A549 (cell line): Measurements from ENCODE around the gene HDC.

Experiments
- CBX2 ChIP-seq: fragments of 200-600 bp; sonication (generic); IDR thresholded peaks from 2 replicates; pipeline ENCODE4 v1.6.1; 2016; ENCODE audit warnings: low read depth, mild to moderate bottlenecking, borderline replicate concordance
- MYC ChIP-seq: IDR thresholded peaks from 2 replicates; pipeline ENCODE4 v1.6.1; 2012; ENCODE audit warnings: mild to moderate bottlenecking, inconsistent platforms, low read length, improper control_type of control experiment, borderline replicate concordance
- POLR2A ChIP-seq: IDR thresholded peaks from 2 replicates; pipeline ENCODE4 v1.6.1; 2012; ENCODE audit warnings: mild to moderate bottlenecking, low read length
- RNF2 ChIP-seq: fragments of 200-600 bp; sonication (generic); IDR thresholded peaks from 2 replicates; pipeline ENCODE4 v1.6.1; 2016; ENCODE audit warnings: low read depth, mild to moderate bottlenecking, antibody characterized with exemption, moderate library complexity, borderline replicate concordance
- TF ChIP-seq, protein P1 (sequence below): fragments of >200 bp; sonication (Bioruptor Twin); formaldehyde crosslinking; IDR thresholded peaks from 3 replicates; pipeline ENCODE4 v1.5.1; 2016
- TF ChIP-seq, protein P2 (sequence below): fragments of 200-600 bp; sonication (generic); IDR thresholded peaks from 2 replicates; pipeline ENCODE4 v1.6.1; 2016; ENCODE audit warnings: antibody characterized with exemption, mild to moderate bottlenecking, moderate library complexity
- TF ChIP-seq, protein P3 (sequence below): fragments of 150-350 bp; IDR thresholded peaks from 2 replicates; pipeline ENCODE4 v1.6.1; 2014; ENCODE audit warnings: low read depth, mild to moderate bottlenecking, low read length

DNA sequence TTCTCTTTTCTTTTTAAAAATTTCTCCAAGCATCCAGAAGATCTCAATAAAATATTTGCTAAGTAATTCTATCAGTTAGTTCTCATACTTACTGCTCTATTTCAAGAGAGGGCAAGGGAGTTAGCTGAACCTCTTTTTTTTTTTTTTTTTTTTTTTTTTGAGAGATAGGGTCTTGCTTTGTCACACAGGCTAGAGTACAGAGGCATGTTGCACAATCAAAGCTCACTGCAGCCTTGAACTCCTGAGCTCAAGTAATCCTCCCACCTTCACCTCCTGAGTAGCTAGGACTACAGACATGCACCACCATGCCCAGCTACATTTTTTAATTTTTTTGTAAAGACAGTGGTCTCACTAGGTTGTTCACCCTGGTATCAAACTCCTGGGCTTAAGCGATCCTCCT lies 21.4 kb downstream of the HDC start:
- no peak for TF ChIP-seq RNF2
- TF ChIP-seq POLR2A, result no peak
- TF ChIP-seq, protein P1, sequence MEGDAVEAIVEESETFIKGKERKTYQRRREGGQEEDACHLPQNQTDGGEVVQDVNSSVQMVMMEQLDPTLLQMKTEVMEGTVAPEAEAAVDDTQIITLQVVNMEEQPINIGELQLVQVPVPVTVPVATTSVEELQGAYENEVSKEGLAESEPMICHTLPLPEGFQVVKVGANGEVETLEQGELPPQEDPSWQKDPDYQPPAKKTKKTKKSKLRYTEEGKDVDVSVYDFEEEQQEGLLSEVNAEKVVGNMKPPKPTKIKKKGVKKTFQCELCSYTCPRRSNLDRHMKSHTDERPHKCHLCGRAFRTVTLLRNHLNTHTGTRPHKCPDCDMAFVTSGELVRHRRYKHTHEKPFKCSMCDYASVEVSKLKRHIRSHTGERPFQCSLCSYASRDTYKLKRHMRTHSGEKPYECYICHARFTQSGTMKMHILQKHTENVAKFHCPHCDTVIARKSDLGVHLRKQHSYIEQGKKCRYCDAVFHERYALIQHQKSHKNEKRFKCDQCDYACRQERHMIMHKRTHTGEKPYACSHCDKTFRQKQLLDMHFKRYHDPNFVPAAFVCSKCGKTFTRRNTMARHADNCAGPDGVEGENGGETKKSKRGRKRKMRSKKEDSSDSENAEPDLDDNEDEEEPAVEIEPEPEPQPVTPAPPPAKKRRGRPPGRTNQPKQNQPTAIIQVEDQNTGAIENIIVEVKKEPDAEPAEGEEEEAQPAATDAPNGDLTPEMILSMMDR, result no peak
- TF ChIP-seq CBX2, result no peak
- TF ChIP-seq, protein P2, sequence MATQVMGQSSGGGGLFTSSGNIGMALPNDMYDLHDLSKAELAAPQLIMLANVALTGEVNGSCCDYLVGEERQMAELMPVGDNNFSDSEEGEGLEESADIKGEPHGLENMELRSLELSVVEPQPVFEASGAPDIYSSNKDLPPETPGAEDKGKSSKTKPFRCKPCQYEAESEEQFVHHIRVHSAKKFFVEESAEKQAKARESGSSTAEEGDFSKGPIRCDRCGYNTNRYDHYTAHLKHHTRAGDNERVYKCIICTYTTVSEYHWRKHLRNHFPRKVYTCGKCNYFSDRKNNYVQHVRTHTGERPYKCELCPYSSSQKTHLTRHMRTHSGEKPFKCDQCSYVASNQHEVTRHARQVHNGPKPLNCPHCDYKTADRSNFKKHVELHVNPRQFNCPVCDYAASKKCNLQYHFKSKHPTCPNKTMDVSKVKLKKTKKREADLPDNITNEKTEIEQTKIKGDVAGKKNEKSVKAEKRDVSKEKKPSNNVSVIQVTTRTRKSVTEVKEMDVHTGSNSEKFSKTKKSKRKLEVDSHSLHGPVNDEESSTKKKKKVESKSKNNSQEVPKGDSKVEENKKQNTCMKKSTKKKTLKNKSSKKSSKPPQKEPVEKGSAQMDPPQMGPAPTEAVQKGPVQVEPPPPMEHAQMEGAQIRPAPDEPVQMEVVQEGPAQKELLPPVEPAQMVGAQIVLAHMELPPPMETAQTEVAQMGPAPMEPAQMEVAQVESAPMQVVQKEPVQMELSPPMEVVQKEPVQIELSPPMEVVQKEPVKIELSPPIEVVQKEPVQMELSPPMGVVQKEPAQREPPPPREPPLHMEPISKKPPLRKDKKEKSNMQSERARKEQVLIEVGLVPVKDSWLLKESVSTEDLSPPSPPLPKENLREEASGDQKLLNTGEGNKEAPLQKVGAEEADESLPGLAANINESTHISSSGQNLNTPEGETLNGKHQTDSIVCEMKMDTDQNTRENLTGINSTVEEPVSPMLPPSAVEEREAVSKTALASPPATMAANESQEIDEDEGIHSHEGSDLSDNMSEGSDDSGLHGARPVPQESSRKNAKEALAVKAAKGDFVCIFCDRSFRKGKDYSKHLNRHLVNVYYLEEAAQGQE, result no peak
- TF ChIP-seq, protein P3, sequence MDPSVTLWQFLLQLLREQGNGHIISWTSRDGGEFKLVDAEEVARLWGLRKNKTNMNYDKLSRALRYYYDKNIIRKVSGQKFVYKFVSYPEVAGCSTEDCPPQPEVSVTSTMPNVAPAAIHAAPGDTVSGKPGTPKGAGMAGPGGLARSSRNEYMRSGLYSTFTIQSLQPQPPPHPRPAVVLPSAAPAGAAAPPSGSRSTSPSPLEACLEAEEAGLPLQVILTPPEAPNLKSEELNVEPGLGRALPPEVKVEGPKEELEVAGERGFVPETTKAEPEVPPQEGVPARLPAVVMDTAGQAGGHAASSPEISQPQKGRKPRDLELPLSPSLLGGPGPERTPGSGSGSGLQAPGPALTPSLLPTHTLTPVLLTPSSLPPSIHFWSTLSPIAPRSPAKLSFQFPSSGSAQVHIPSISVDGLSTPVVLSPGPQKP, result no peak
- no peak for TF ChIP-seq MYC
